ENCODE results near the gene GRPEL1.
A peak's percentile ranks its signal among the peaks of the same experiment; 100 is the strongest.

GRPEL1 gene

GRCh38 chr4:7043284-7044136 is 24.4 kb downstream of the GRPEL1 start, which contains the start of gene TADA2B:
TADA2B (plus strand) TSS chr4:7043372; CDS start chr4:7043580, 208 bp downstream.
- peak; percentile 84 for DNase-seq

GRCh38 chr4:7042503-7043283 is 25.2 kb downstream of the GRPEL1 start:
- peak; percentile 100 for DNase-seq

- DNase-seq: peak; percentile 86
These were observed 25.9 kb downstream of the GRPEL1 start for GRCh38 chr4:7041801-7042502.

GRCh38 chr4:7041246-7041645 is 26.6 kb downstream of the GRPEL1 start:
- no peak for DNase-seq

- no peak for DNase-seq
These were observed 27.1 kb downstream of the GRPEL1 start for GRCh38 chr4:7040765-7041164.

- DNase-seq: peak; percentile 42
These were observed 30.4 kb downstream of the GRPEL1 start for GRCh38 chr4:7037425-7037824.

- DNase-seq: peak; percentile 99
These were observed 33.4 kb downstream of the GRPEL1 start for GRCh38 chr4:7034262-7035081.

GRCh38 chr4:7032596-7032995 is 35.3 kb downstream of the GRPEL1 start:
- peak; percentile 30 for DNase-seq

GRCh38 chr4:7031558-7032449 is 36.1 kb downstream of the GRPEL1 start:
- no peak for DNase-seq

GRCh38 chr4:7030856-7031255 is 37.0 kb downstream of the GRPEL1 start:
- DNase-seq: no peak

GRCh38 chr4:7029921-7030320 is 37.9 kb downstream of the GRPEL1 start:
- no peak for DNase-seq

- no peak for DNase-seq
These were observed 38.7 kb downstream of the GRPEL1 start for GRCh38 chr4:7029212-7029611.

GRCh38 chr4:7027913-7028312 is 40.0 kb downstream of the GRPEL1 start:
- no peak for DNase-seq

- DNase-seq: no peak
These were observed 40.6 kb downstream of the GRPEL1 start for GRCh38 chr4:7027284-7027683.

GRCh38 chr4:7026107-7026506 is 41.8 kb downstream of the GRPEL1 start:
- no peak for DNase-seq

GRCh38 chr4:7025040-7025602 is 42.7 kb downstream of the GRPEL1 start:
- DNase-seq: no peak

GRCh38 chr4:7024336-7024890 is 43.5 kb downstream of the GRPEL1 start:
- no peak for DNase-seq

GRCh38 chr4:7023901-7024300 is 44.0 kb downstream of the GRPEL1 start:
- DNase-seq: no peak

GRCh38 chr4:7023486-7023885 is 44.4 kb downstream of the GRPEL1 start:
- DNase-seq: no peak

GRCh38 chr4:7021930-7022664 is 45.8 kb downstream of the GRPEL1 start:
- no peak for DNase-seq
